ENCODE data around the gene BANP.
"Not testable (repeated sequence)": the region's sequence is repeated elsewhere in the genome, so short reads cannot be mapped to it uniquely, and the experiment has no call there.

DNA sequence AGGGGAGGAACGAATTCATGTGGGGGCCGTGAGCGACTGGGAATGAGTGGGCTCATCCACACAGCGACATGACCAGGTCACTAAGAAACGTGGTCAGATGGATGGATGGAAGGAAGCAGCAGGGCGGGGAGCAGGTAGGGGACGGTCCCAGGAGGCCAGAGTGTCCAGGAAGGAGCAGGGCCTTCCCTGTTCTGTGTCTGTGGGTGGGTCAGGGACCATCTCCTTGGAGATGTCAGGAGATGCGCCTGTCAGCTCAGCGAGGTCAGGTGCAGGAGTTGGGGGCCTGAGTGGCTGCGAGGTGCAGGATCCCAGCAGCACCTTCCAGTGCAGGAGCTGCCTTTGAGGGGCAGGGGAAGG is 85.4 kb downstream of the BANP start:
- TF ChIP-seq POLR2A, CTCF (IDR thresholded peaks at IDR 0.05): not testable (repeated sequence)
